ENCODE results near the gene SYNPR.

- TF ChIP-seq POLR2AphosphoS5 (IDR thresholded peaks at IDR 0.05; ENCODE audit: borderline replicate concordance, low read depth, low read length) (no peak), EZH2 (IDR thresholded peaks at IDR 0.05) (no peak)
Observed at GRCh38 chr3:63617391-63617790, 339.3 kb downstream of the SYNPR start.
